Pancreas (tissue), 10 donors: ENCODE results near the gene ZBTB1. TPM values are rescaled to one million over a fixed set of nuclear protein-coding genes. Genes with fewer than 3 reads are reported as not detected.

ENCODE experiments used
- ATAC-seq, 4 donors: fragments of 200-7000 bp; cut with Tn5 transposase; one replicate each; pipeline versions ENCODE4 v1.8.0 to v1.9.1; 2020; ENCODE audit warnings: mild to moderate bottlenecking in 4 of 4, moderate library complexity in 4 of 4
- DNase-seq, 6 donors: peaks; one replicate each; pipeline ENCODE4 v3.0.0-alpha.2; 2020
- FAIRE-seq: peaks from 2 replicates; lab custom pipeline; 2012; peaks lifted over from hg19 to GRCh38; lab: Jason Lieb, UNC
- H3K27ac ChIP-seq, 4 donors: fragments of 200-600 bp; sonication (generic); 1 replicate in 3 of 4; 2 replicates in 1 of 4; pipeline versions ENCODE4 v1.5.0 to v1.8.0; 2020
- H3K27me3 ChIP-seq, 4 donors: fragments of 200-600 bp; one replicate each; pipeline ENCODE4 v1.8.0; 2021
- H3K36me3 ChIP-seq, 3 donors: fragments of 200-600 bp; sonication (generic) in 1 of 3; one replicate each; pipeline versions ENCODE4 v1.5.0 to v1.8.0; 2020 to 2021
- H3K4me1 ChIP-seq, 3 donors: fragments of 200-600 bp; one replicate each; pipeline ENCODE4 v1.8.0; 2021
- H3K4me3 ChIP-seq, 4 donors: fragments of 200-600 bp; sonication (generic) in 2 of 4; one replicate each; pipeline versions ENCODE4 v1.5.0 to v1.8.0; 2020 to 2021
- H3K9me3 ChIP-seq, 4 donors: fragments of 200-600 bp; one replicate each; pipeline ENCODE4 v1.8.0; 2021
- WGBS, 2 donors: extraction: QIAGEN DNeasy Blood & Tissue Kit; methylation state at CpG; one replicate each; pipeline ENCODE4 v1.1.7; 2013; 5-methylcytosine and 5-hydroxymethylcytosine counted together
- intact Hi-C, 3 donors: fragments of 100-400 bp; cut with DNase I; formaldehyde crosslinking; loops; one replicate each; pipeline versions ENCODE4 v1.11.1 to v1.14.2; 2022
- polyA plus RNA-seq, 2 donors: library from polyadenylated mRNA; stranded (reverse); fragments of 200-250 nt; gene quantifications; one replicate each; pipeline ENCODE4 v1.2.3, GENCODE V29; 2013
- total RNA-seq, 6 donors: library from RNA; stranded (reverse); fragmentation: NEBNext Ultra II Directional in 4 of 6; extraction: Animal tissue kit (Norgen Biotek cat#: 25700) in 4 of 6; gene quantifications; one replicate each; pipeline versions ENCODE4 v1.2.1 to v1.2.4, GENCODE V29; 2021 to 2023
- TF ChIP-seq, protein P1 (sequence below), 4 donors: fragments of 200-600 bp; sonication (generic) in 3 of 4; IDR thresholded peaks; one replicate each; pipeline versions ENCODE4 v1.5.0 to v1.8.0; 2021; ENCODE audit warnings: antibody characterized with exemption in 4 of 4
- donor health status: healthy with polysubstance abuse.
- donor health status: DM: no; HTN: no; CAD: no; lungs with moderate emphysema.
- donor health status: DM: no; HTN: no; CAD: no.
- donor health status: control.
- donor health status: control.
- donor health status: Bipolar disorder and iron deficiency.
- donor health status: DM: yes; HTN: yes; CAD: no.
- donor health status: DM: no; HTN: no; CAD: no.
- donor health status: DM: no; HTN: no; CAD: no.
- donor health status: DM: yes; HTN: yes; CAD: no.

Gene ZBTB1
- total and polyA plus RNA-seq, 8 donors: 8.7 to 24.3 (median 11.9) TPM

DNA sequence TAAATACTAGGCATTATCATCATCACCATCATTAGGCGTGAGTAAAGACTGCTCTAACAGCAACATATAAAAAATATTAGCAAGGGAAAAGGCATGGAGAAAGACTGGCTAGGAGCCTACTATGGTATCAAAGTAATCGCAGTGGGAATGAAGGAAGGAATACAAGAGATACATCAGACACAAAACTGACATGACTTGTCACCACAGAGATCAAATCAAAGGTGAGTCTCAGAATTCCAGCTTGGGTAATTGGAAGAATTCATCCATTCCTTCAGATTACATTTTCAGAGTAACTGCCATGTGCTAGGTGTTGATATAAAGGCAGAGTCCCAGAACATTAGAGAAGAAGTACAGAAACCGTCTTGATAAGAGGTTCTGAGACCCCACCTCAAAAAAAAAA, 11.1 kb upstream of the ZBTB1 start:
- no peak overlapping the region for H3K4me3 ChIP-seq
- DNase-seq: no peak
- WGBS, 2 donors: 83% methylated on average over 3 of the region's 3 CpGs
- H3K4me1 ChIP-seq: no peaks in the 10 kb centered on the region
- no peaks in the 10 kb centered on the region for H3K27me3 ChIP-seq
- no peaks in the 10 kb centered on the region for H3K9me3 ChIP-seq
- FAIRE-seq: no peak
- no peak for ATAC-seq
- intact Hi-C loops: no loop called here
- TF ChIP-seq, protein P1, sequence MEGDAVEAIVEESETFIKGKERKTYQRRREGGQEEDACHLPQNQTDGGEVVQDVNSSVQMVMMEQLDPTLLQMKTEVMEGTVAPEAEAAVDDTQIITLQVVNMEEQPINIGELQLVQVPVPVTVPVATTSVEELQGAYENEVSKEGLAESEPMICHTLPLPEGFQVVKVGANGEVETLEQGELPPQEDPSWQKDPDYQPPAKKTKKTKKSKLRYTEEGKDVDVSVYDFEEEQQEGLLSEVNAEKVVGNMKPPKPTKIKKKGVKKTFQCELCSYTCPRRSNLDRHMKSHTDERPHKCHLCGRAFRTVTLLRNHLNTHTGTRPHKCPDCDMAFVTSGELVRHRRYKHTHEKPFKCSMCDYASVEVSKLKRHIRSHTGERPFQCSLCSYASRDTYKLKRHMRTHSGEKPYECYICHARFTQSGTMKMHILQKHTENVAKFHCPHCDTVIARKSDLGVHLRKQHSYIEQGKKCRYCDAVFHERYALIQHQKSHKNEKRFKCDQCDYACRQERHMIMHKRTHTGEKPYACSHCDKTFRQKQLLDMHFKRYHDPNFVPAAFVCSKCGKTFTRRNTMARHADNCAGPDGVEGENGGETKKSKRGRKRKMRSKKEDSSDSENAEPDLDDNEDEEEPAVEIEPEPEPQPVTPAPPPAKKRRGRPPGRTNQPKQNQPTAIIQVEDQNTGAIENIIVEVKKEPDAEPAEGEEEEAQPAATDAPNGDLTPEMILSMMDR (IDR thresholded peaks at IDR 0.05): no peak
- peaks cover 0 to 14% (median 0%) of the 10 kb centered on the region in 3 donors for H3K36me3 ChIP-seq
- no peak overlapping the region for H3K27ac ChIP-seq

DNA sequence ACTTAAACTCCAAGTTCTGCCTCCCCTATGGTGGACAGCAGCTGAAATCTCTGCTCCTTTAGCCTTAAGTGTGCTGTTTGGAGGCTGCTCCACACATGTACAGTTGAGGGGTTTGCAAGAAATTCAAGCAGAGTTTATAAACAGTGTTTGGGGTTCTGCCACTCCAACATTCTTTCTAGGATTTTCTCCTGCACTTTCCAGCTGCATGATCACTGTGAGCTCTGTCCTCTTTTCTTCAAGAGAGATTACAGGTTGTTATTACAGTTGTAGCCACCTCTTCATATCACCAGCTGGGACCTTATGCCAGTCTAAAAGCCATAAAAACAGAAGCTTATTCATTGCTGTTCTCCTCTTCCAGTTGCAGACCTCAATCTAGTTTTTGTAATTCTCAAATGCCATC, 9.3 kb upstream of the ZBTB1 start:
- Histone ChIP-seq H3K27ac (no peak overlapping the region), H3K4me1 (no peaks in the 10 kb centered on the region), H3K4me3 (no peak overlapping the region), H3K27me3 (no peaks in the 10 kb centered on the region), H3K9me3 (no peaks in the 10 kb centered on the region), H3K36me3 (peaks cover 0 to 7% (median 0%) of the 10 kb centered on the region in 3 donors)
- ATAC-seq: no peak
- intact Hi-C loops: no loop called here
- TF ChIP-seq, protein P1 (IDR thresholded peaks at IDR 0.05): no peak
- DNase-seq: no peak
- FAIRE-seq: no peak

DNA sequence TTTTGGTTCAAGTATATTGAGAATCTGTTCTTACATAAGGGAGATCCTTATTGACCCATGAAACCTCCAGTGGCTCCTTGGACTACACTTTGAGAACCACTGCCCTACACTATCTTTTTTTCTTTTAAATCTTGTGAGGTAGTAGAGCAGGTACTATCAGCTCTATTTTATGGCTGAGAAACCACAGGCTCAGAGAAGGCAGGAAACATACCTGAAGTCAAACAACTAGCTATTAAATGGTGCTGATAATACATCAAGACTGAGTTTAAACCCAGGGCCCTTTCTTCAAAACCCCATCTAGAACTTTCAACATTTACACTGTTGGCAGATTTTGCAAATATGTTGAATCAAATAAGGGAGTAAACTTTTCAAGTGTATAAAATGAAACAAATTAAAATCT, 7.8 kb upstream of the ZBTB1 start:
- no peak for ATAC-seq
- no peak for DNase-seq
- intact Hi-C loops: no loop called here
- Histone ChIP-seq H3K27ac (no peak overlapping the region), H3K36me3 (peaks cover 0 to 7% (median 0%) of the 10 kb centered on the region in 3 donors), H3K27me3 (no peaks in the 10 kb centered on the region), H3K4me1 (peaks cover 4 to 12% (median 7%) of the 10 kb centered on the region in 3 donors), H3K4me3 (no peak overlapping the region), H3K9me3 (no peaks in the 10 kb centered on the region)
- TF ChIP-seq, protein P1 (IDR thresholded peaks at IDR 0.05): no peak
- no peak for FAIRE-seq

DNA sequence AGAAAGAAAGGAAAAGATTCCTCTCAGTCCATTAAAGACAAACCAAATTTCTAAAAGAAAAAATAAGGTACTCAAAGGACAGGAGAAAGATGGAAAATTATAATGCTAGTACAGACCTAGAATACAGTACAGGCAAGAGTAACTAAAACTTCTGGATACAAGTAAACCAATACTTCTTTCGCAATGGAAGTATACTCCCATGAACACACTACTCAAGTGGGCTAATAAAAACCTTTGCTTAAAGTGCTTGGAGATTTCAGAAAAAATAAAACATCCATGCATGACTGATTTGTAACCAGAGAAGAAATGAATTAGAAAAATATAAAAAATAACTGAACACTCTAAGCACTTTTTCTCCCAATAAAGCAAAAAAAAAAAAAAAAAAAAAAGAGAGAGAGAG, 4.5 kb upstream of the ZBTB1 start:
- intact Hi-C loops: no loop called here
- FAIRE-seq: no peak
- no peak overlapping the region for H3K27ac ChIP-seq

More for the DNA sequence above, 4.5 kb upstream of the ZBTB1 start:
- DNase-seq (no peak), ATAC-seq (no peak)
- peaks cover 12 to 20% (median 15%) of the 10 kb centered on the region in 3 donors for H3K4me1 ChIP-seq
- TF ChIP-seq, protein P1 (IDR thresholded peaks at IDR 0.05): no peak
- H3K27me3 ChIP-seq: no peaks in the 10 kb centered on the region
- WGBS, 2 donors: 89 to 100% methylated on average over 1 of the region's 1 CpG
- peaks cover 0 to 7% (median 0%) of the 10 kb centered on the region in 3 donors for H3K36me3 ChIP-seq
- H3K4me3 ChIP-seq: no peak overlapping the region
- no peaks in the 10 kb centered on the region for H3K9me3 ChIP-seq
